Measurements from ENCODE around the gene TTLL11.

Gene TTLL11

GRCh38 chr9:121929893-121930875, 162.9 kb downstream of the TTLL11 start:
- DNase-seq: no peak

- no peak for DNase-seq
Measured at GRCh38 chr9:121927636-121928035, 165.5 kb downstream of the TTLL11 start.

GRCh38 chr9:121927081-121927480, 166.0 kb downstream of the TTLL11 start:
- DNase-seq: no peak

- DNase-seq: no peak
Measured at GRCh38 chr9:121926351-121926801, 166.7 kb downstream of the TTLL11 start.

GRCh38 chr9:121925935-121926334, 167.2 kb downstream of the TTLL11 start:
- DNase-seq: no peak

- no peak for DNase-seq
Measured at GRCh38 chr9:121924700-121925099, 168.4 kb downstream of the TTLL11 start.

- DNase-seq: no peak
Measured at GRCh38 chr9:121921444-121921843, 171.7 kb downstream of the TTLL11 start.

GRCh38 chr9:121917375-121918335, 175.5 kb downstream of the TTLL11 start:
- DNase-seq: no peak

GRCh38 chr9:121915304-121915625, 177.8 kb downstream of the TTLL11 start:
- no peak for DNase-seq

- DNase-seq: no peak
Measured at GRCh38 chr9:121914604-121915303, 178.4 kb downstream of the TTLL11 start.

- DNase-seq: no peak
Measured at GRCh38 chr9:121914017-121914595, 179.0 kb downstream of the TTLL11 start.

GRCh38 chr9:121912812-121913627, 180.1 kb downstream of the TTLL11 start:
- no peak for DNase-seq

- no peak for DNase-seq
Measured at GRCh38 chr9:121910491-121911040, 182.5 kb downstream of the TTLL11 start.

- DNase-seq: no peak
Measured at GRCh38 chr9:121909111-121909510, 184.0 kb downstream of the TTLL11 start.

- no peak for DNase-seq
Measured at GRCh38 chr9:121906074-121906870, 186.8 kb downstream of the TTLL11 start.

GRCh38 chr9:121902461-121903135, 190.5 kb downstream of the TTLL11 start:
- no peak for DNase-seq

- DNase-seq: no peak
Measured at GRCh38 chr9:121901616-121902015, 191.5 kb downstream of the TTLL11 start.

- DNase-seq: no peak
Measured at GRCh38 chr9:121900163-121900562, 192.9 kb downstream of the TTLL11 start.

- no peak for DNase-seq
Measured at GRCh38 chr9:121898856-121899255, 194.3 kb downstream of the TTLL11 start.

GRCh38 chr9:121897140-121897539, 196.0 kb downstream of the TTLL11 start:
- DNase-seq: no peak

Data from CD4-positive, alpha-beta T cell treated with Interleukin-17A for 1 hour (primary cell).